HS-5 (cell line): ENCODE measurements around the gene AKAP10.
"Not testable (repeated sequence)": the region's sequence is repeated elsewhere in the genome, so short reads cannot be mapped to it uniquely, and the experiment has no call there.

Experiments used
- DNase-seq: peaks from one replicate; pipeline ENCODE4 v3.0.0-alpha.2; 2012; ENCODE audit warnings: low read depth

Gene AKAP10

GRCh38 chr17:19979917-19980770 lies 2.5 kb upstream of the AKAP10 start:
- DNase-seq, result no peak

- DNase-seq, result no peak
Measured at GRCh38 chr17:19978805-19979211, 1.2 kb upstream of the AKAP10 start.

GRCh38 chr17:19978209-19978802 lies 678 bp upstream of the AKAP10 start:
- DNase-seq, result no peak

- no peak for DNase-seq
Measured at GRCh38 chr17:19975601-19976000, 2.0 kb downstream of the AKAP10 start.

GRCh38 chr17:19973156-19973555 lies 4.5 kb downstream of the AKAP10 start:
- no peak for DNase-seq

GRCh38 chr17:19962954-19963353 lies 14.7 kb downstream of the AKAP10 start:
- not testable (repeated sequence) for DNase-seq

GRCh38 chr17:19958023-19958422 lies 19.6 kb downstream of the AKAP10 start:
- peak; percentile 87 for DNase-seq

- DNase-seq, result no peak
Measured at GRCh38 chr17:19955099-19955498, 22.5 kb downstream of the AKAP10 start.

GRCh38 chr17:19951411-19951810 lies 26.2 kb downstream of the AKAP10 start:
- not testable (repeated sequence) for DNase-seq

GRCh38 chr17:19950624-19951195 lies 26.9 kb downstream of the AKAP10 start:
- DNase-seq, result not testable (repeated sequence)

GRCh38 chr17:19948116-19948943 lies 29.3 kb downstream of the AKAP10 start:
- no peak for DNase-seq

- no peak for DNase-seq
Measured at GRCh38 chr17:19946921-19947320, 30.7 kb downstream of the AKAP10 start.

- DNase-seq, result no peak
Measured at GRCh38 chr17:19945009-19945626, 32.5 kb downstream of the AKAP10 start.

GRCh38 chr17:19943599-19943998 lies 34.0 kb downstream of the AKAP10 start:
- no peak for DNase-seq

GRCh38 chr17:19943026-19943425 lies 34.6 kb downstream of the AKAP10 start:
- no peak for DNase-seq

- DNase-seq, result no peak
Measured at GRCh38 chr17:19940722-19941464, 36.7 kb downstream of the AKAP10 start.

GRCh38 chr17:19939993-19940721 lies 37.5 kb downstream of the AKAP10 start:
- no peak for DNase-seq

- DNase-seq, result no peak
Measured at GRCh38 chr17:19938736-19939135, 38.9 kb downstream of the AKAP10 start.

GRCh38 chr17:19937522-19937921 lies 40.1 kb downstream of the AKAP10 start:
- DNase-seq, result no peak

- no peak for DNase-seq
Measured at GRCh38 chr17:19935169-19935568, 42.5 kb downstream of the AKAP10 start.
